T-helper 22 cell (primary cell): Measurements from ENCODE around the gene CADM3.

Experiments used
- DNase-seq: peaks from one replicate; pipeline ENCODE4 v3.0.0-alpha.2; 2020; ENCODE audit warnings: low read depth

CADM3 gene

GRCh38 chr1:159171254-159171687 lies at the start of gene CADM3:
TSS of gene CADM3 (plus strand) at chr1:159171615. CDS start at chr1:159171766, 151 bp downstream.
- DNase-seq: no peak

GRCh38 chr1:159122005-159122621 lies 49.3 kb upstream of the CADM3 start:
- DNase-seq: no peak

GRCh38 chr1:159123587-159123986 lies 47.8 kb upstream of the CADM3 start:
- no peak for DNase-seq

GRCh38 chr1:159132271-159132881 lies 39.0 kb upstream of the CADM3 start:
- DNase-seq: peak; percentile 21

- DNase-seq: no peak
Measured at GRCh38 chr1:159140474-159140873, 30.9 kb upstream of the CADM3 start.

- no peak for DNase-seq
Measured at GRCh38 chr1:159141584-159142390, 29.6 kb upstream of the CADM3 start.

- no peak for DNase-seq
Measured at GRCh38 chr1:159142391-159142663, 29.1 kb upstream of the CADM3 start.

GRCh38 chr1:159142726-159143510 lies 28.5 kb upstream of the CADM3 start:
- DNase-seq: no peak

- DNase-seq: no peak
Measured at GRCh38 chr1:159144571-159144970, 26.8 kb upstream of the CADM3 start.

- no peak for DNase-seq
Measured at GRCh38 chr1:159146980-159147379, 24.4 kb upstream of the CADM3 start.

GRCh38 chr1:159152031-159152430 lies 19.4 kb upstream of the CADM3 start:
- DNase-seq: no peak

GRCh38 chr1:159161001-159161718 lies 10.3 kb upstream of the CADM3 start:
- DNase-seq: peak; percentile 12

GRCh38 chr1:159161719-159162026 lies 9.7 kb upstream of the CADM3 start:
- no peak for DNase-seq

GRCh38 chr1:159162516-159163265 lies 8.7 kb upstream of the CADM3 start:
- no peak for DNase-seq

- DNase-seq: no peak
Measured at GRCh38 chr1:159163614-159164228, 7.7 kb upstream of the CADM3 start.

- DNase-seq: no peak
Measured at GRCh38 chr1:159168043-159168442, 3.4 kb upstream of the CADM3 start.

GRCh38 chr1:159170639-159171038 lies 776 bp upstream of the CADM3 start:
- no peak for DNase-seq

- no peak for DNase-seq
Measured at GRCh38 chr1:159171688-159172501, 480 bp downstream of the CADM3 start.

- no peak for DNase-seq
Measured at GRCh38 chr1:159172614-159173291, 1.3 kb downstream of the CADM3 start.
